Measurements from ENCODE around the gene JDP2. TPM values are rescaled to one million over a fixed set of nuclear protein-coding genes. Genes with fewer than 3 reads are reported as not detected.

Gene JDP2
- total RNA-seq, 4 donors from 2014 or later: 32.9 to 86.8 (median 50.1) TPM

GRCh38 chr14:75402867-75403413 lies 24.9 kb upstream of the JDP2 start:
- H3K4me3 ChIP-seq: no peak overlapping the region
- H3K4me1 ChIP-seq: peaks cover 9 to 13% of the 10 kb centered on the region in 2 donors
- H3K27ac ChIP-seq: no peak overlapping the region
- H3K27me3 ChIP-seq: no peaks in the 10 kb centered on the region
- H3K36me3 ChIP-seq: no peaks in the 10 kb centered on the region
- no peak for DNase-seq
- H3K9me3 ChIP-seq: no peaks in the 10 kb centered on the region
- TF ChIP-seq POLR2A (IDR thresholded peaks at IDR 0.05): no peak
- intact Hi-C loops (cut with DNase I; ENCODE audit: low total_unique reads): no loop called here

- no peak for TF ChIP-seq CTCF (IDR thresholded peaks at IDR 0.05)
- no peak for TF ChIP-seq POLR2A (IDR thresholded peaks at IDR 0.05)
- peaks cover 9 to 13% of the 10 kb centered on the region in 2 donors for H3K4me1 ChIP-seq
- H3K36me3 ChIP-seq: no peaks in the 10 kb centered on the region
- H3K27me3 ChIP-seq: no peaks in the 10 kb centered on the region
- intact Hi-C loops (cut with DNase I; ENCODE audit: low total_unique reads): no loop called here
- H3K27ac ChIP-seq: no peak overlapping the region
- H3K4me3 ChIP-seq: no peak overlapping the region
- H3K9me3 ChIP-seq: no peaks in the 10 kb centered on the region
- no peak for DNase-seq
Measured at GRCh38 chr14:75404847-75405246, 23.0 kb upstream of the JDP2 start.

DNA sequence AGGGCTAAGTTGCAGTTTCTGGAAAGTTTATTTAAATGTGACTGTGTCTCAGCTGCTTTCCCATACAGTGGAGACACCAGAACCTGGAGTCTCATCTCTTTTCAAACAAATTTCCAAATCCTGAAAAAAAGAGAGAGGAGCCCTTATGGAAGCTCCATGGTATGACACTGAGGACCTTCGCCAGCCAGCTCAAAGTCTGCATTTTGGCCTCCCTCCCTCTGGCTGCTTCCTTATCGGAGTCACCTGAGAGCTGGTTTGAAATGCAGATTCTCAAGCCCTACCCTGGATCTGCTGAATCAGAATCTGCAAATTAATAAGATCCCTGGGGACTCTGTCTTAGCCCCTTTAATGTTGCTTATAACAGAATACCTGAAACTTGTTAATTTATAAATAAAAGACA lies 21.7 kb upstream of the JDP2 start:
- no peak for DNase-seq
- intact Hi-C loops (cut with DNase I; ENCODE audit: low total_unique reads): no loop called here
- no peak overlapping the region for H3K27ac ChIP-seq
- no peaks in the 10 kb centered on the region for H3K9me3 ChIP-seq
- no peak for TF ChIP-seq CTCF (IDR thresholded peaks at IDR 0.05)
- no peak for TF ChIP-seq POLR2A (IDR thresholded peaks at IDR 0.05)
- H3K36me3 ChIP-seq: no peaks in the 10 kb centered on the region
- no peak overlapping the region for H3K4me3 ChIP-seq
- H3K27me3 ChIP-seq: no peaks in the 10 kb centered on the region
- H3K4me1 ChIP-seq: peaks cover 1 to 2% of the 10 kb centered on the region in 2 donors

DNA sequence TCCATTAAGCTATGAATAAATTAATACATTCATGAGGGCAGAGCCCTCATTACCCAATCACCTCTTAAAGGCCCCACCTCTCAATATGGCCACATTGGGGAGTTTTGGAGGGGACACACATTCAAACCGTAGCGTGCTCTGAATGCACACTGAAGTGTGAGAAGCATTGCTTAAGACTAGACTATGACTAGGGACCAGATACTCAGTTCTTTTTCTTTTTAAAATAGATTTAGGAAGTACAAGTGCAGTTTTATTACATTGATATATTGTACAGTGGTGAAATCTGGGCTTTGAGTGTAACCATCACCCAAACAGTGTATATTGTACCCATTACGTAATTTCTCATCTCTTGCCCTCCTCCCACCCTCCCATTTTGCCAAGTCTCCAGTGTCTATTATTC lies 21.0 kb upstream of the JDP2 start:
- Histone ChIP-seq H3K36me3 (no peaks in the 10 kb centered on the region), H3K4me1 (no peaks in the 10 kb centered on the region), H3K27me3 (no peaks in the 10 kb centered on the region), H3K9me3 (no peaks in the 10 kb centered on the region), H3K4me3 (no peak overlapping the region), H3K27ac (no peak overlapping the region)
- no peak for TF ChIP-seq POLR2A (IDR thresholded peaks at IDR 0.05)
- TF ChIP-seq CTCF (IDR thresholded peaks at IDR 0.05): no peak
- intact Hi-C loops (cut with DNase I; ENCODE audit: low total_unique reads): no loop called here
- no peak for DNase-seq

- no peaks in the 10 kb centered on the region for H3K36me3 ChIP-seq
- no peak for TF ChIP-seq CTCF (IDR thresholded peaks at IDR 0.05)
- no peak for TF ChIP-seq POLR2A (IDR thresholded peaks at IDR 0.05)
- no peak for DNase-seq
- intact Hi-C loops (cut with DNase I; ENCODE audit: low total_unique reads): no loop called here
- H3K27ac ChIP-seq: no peak overlapping the region
- H3K4me1 ChIP-seq: no peaks in the 10 kb centered on the region
- H3K27me3 ChIP-seq: no peaks in the 10 kb centered on the region
- H3K4me3 ChIP-seq: no peak overlapping the region
- H3K9me3 ChIP-seq: no peaks in the 10 kb centered on the region
Measured at GRCh38 chr14:75409316-75410205, 18.3 kb upstream of the JDP2 start.
